Memory B cell (primary cell): ENCODE data around the gene KANK3.
"Not testable (repeated sequence)": the region's sequence is repeated elsewhere in the genome, so short reads cannot be mapped to it uniquely, and the experiment has no call there.

Experiments used
- ATAC-seq: fragments of 150-1000 bp; cut with Tn5 transposase; 2 replicates; pipeline ENCODE4 v1.10.0; 2021; ENCODE audit warnings: low read depth, mild to moderate bottlenecking, moderate library complexity
- DNase-seq, 2 donors: peaks; one replicate each; pipeline ENCODE4 v3.0.0; 2022; ENCODE audit warnings: low spot score in 2 of 2
- H3K27ac Mint-ChIP-seq: one replicate; pipeline ENCODE4 v1.8.0; 2022; ENCODE audit warnings: mild to moderate bottlenecking, moderate library complexity, mixed read lengths
- H3K27me3 Mint-ChIP-seq: one replicate; pipeline ENCODE4 v1.8.0; 2022; ENCODE audit warnings: mixed read lengths
- H3K36me3 Mint-ChIP-seq: one replicate; pipeline ENCODE4 v1.8.0; 2022; ENCODE audit warnings: mild to moderate bottlenecking, mixed read lengths
- H3K4me1 Mint-ChIP-seq: one replicate; pipeline ENCODE4 v1.8.0; 2022; ENCODE audit warnings: mixed read lengths
- H3K4me3 Mint-ChIP-seq: one replicate; pipeline ENCODE4 v1.8.0; 2022; ENCODE audit warnings: mild to moderate bottlenecking, moderate library complexity, mixed read lengths
- H3K9me3 Mint-ChIP-seq: one replicate; pipeline ENCODE4 v1.8.0; 2022; ENCODE audit warnings: mixed read lengths

Gene KANK3

DNA sequence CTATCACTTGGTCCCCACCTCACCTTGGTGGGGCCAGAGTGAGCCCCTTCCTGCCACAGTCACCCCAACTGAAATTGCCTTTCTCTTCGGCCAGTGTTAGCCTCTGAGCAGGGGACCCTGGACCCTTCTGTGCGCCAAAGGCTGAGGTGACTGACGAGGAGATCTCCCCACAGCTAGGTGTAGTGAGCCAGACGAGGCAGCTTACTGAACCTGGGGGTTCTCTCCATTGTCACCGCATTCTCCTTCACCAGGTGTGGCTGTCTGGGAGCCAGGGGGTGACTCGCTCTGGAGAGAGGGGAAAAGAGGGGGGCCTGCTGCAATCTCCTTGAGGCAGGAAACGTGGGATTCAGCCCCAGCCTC is 20.4 kb downstream of the KANK3 start:
- Mint-ChIP-seq H3K27me3 (peaks cover 4% of the 10 kb centered on the region), H3K36me3 (peaks cover 2% of the 10 kb centered on the region), H3K4me3 (peak overlapping the region; percentile 100), H3K27ac (peak overlapping the region; percentile 99), H3K9me3 (no peaks in the 10 kb centered on the region), H3K4me1 (peaks cover 18% of the 10 kb centered on the region)
- DNase-seq (no peak), ATAC-seq (no peak)

DNA sequence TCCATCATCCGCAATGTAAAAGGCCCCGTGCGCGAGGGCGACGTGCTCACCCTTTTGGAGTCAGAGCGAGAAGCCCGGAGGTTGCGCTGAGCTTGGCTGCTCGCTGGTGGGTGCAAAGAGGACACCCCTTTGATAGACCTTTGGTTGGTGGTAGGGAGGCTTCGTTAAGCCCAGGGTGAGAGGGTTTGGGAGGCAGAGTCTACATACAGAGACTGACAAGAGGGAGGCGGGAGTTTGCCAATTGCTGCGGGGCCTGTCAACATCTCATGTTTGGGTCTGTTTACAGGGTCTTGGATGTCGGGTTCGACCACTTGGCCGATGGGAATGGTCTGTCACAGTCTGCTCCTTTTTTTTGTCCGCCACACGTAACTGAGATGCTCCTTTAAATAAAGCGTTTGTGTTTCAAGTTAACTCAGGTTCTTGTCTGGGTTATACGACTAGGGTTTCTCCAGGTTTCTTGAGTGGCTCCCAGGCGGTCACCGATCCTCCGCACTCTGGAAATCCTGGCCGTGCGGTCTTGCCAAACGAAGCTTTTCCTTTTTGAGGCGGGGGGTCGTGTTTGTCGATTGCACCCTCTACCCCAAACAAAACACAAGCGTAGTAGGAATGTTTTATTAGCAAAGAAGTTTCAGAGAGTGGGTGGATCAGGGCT is 20.9 kb downstream of the KANK3 start:
- H3K9me3 Mint-ChIP-seq, result no peaks in the 10 kb centered on the region
- peaks cover 18% of the 10 kb centered on the region for H3K4me1 Mint-ChIP-seq
- peaks cover 2% of the 10 kb centered on the region for H3K36me3 Mint-ChIP-seq
- DNase-seq, result no peak
- no peak for ATAC-seq
- H3K27ac Mint-ChIP-seq, result peak overlapping the region; percentile 99
- H3K27me3 Mint-ChIP-seq, result peaks cover 4% of the 10 kb centered on the region
- peak overlapping the region; percentile 100 for H3K4me3 Mint-ChIP-seq

DNA sequence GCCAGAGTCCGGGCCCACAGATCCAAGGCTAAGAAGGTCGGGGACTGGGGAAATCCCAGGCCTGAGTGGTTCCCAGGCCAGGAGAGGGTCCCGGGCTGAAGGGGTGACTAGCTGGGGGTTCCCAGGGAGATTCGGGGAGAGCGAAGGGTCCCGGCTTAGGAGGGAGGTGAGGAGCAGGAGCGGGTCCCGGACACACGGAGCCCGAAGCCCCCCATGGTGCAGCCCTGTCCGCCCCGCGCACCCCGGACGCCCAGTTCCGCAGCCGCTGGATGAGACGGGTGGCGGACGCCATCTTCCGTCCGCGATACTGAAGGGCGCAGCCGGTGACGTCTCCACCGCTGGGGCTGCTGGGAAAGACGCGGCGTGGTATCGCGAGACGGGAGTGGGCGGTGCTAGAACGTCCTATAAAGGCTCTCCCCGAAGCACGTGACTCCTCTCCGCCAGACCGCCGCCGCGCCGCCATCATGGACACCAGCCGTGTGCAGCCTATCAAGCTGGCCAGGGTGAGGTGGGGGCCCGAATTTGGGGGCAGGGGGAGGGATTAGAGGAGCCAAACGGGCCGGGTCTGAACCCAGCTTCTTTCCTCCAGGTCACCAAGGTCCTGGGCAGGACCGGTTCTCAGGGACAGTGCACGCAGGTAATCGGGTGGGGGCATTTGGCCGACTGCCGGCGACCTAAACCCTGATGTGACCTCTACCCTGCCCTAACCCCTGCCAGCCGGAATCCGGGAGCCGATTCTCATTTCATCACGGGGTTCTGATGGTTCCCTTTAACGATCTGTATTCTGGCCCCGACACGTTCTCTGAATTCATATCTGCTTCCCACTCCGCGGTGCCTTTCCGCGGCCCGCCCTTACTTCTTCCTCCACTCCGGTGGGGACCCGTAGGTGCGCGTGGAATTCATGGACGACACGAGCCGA is 21.7 kb downstream of the KANK3 start, which contains the start of the genes NDUFA7 and RPS28:
Gene NDUFA7 (minus strand): TSS at position 309 of the 919 bp plus-strand sequence. CDS start 17 bp downstream, at position 292.
Gene RPS28 (plus strand): TSS at position 430 of the 919 bp plus-strand sequence. CDS start 35 bp downstream, at position 465.
- H3K9me3 Mint-ChIP-seq, result no peaks in the 10 kb centered on the region
- H3K4me1 Mint-ChIP-seq, result peaks cover 18% of the 10 kb centered on the region
- peak within 1 kb of the TSS; percentile 100 for H3K4me3 Mint-ChIP-seq
- H3K27ac Mint-ChIP-seq, result peak within 1 kb of the TSS; percentile 99
- ATAC-seq, result peak; percentile 96
- DNase-seq, result peak; percentile 96
- H3K36me3 Mint-ChIP-seq, result no peaks in the 10 kb centered on the region
- H3K27me3 Mint-ChIP-seq, result no peaks in the 10 kb centered on the region

DNA sequence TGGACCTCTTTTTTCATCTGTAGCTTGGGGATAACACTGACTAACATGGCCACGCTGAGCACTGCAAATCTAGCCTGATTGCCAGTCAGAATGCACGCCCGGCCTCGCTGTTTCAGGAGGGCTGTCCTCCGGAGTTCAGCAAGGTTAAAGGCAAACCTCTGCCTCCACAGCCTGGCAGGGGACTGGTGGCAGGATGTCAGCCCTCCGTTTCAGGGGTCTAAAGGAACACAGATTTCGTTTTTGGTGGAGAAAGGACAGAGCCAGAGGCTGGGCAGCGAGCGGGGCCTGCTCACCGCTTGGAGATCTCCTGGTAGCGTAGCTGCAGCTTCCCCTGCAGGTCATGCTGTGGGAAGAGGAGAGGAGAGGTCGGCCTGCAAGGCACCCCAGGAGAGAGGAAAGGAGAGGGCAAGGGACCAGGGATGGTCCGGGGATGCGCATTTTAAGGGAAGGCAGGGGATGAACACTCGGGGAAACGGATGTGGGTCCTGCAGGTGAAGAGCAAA is 22.4 kb downstream of the KANK3 start:
- ATAC-seq (no peak), DNase-seq (no peak)
- Mint-ChIP-seq H3K36me3 (peaks cover 4% of the 10 kb centered on the region), H3K27ac (peak overlapping the region; percentile 99), H3K9me3 (no peaks in the 10 kb centered on the region), H3K4me1 (peaks cover 18% of the 10 kb centered on the region), H3K27me3 (no peaks in the 10 kb centered on the region), H3K4me3 (peak overlapping the region; percentile 100)

DNA sequence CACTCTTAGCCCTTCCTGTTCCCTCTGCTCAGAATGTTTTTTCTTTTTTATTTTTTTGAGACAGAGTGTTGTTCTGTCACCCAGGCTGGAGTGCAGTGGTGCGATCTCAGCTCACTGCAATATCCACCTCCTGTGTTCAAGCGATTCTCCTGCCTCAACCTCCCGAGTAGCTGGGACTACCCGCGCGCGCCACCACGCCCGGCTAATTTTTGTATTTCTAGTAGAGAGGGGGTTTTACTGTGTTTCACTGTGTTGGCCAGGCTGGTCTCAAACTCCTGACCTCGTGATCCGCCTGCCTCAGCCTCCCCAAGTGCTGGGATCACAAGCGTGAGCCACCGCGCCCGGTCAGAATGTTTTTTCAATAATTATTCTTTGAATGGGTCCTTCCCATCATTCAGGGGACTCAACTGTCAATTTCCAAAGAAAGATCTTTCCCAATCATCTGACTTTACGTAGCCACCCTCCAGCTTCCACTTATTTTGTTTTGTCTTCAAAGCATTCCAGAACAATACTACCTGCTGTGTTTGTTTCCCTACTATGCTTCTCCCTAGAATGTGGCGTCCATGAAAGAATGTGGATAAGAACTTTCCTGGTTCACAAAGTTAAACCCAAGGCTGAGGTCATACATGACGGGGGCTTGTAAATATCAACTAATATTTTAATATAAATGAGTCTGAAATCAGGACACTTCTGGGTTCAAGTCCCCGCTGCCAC is 23.1 kb downstream of the KANK3 start:
- ATAC-seq (no peak), DNase-seq (no peak)
- Mint-ChIP-seq H3K4me3 (peak overlapping the region; percentile 100), H3K27me3 (no peaks in the 10 kb centered on the region), H3K27ac (peak overlapping the region; percentile 99), H3K36me3 (peaks cover 8% of the 10 kb centered on the region), H3K4me1 (peaks cover 18% of the 10 kb centered on the region), H3K9me3 (no peaks in the 10 kb centered on the region)

DNA sequence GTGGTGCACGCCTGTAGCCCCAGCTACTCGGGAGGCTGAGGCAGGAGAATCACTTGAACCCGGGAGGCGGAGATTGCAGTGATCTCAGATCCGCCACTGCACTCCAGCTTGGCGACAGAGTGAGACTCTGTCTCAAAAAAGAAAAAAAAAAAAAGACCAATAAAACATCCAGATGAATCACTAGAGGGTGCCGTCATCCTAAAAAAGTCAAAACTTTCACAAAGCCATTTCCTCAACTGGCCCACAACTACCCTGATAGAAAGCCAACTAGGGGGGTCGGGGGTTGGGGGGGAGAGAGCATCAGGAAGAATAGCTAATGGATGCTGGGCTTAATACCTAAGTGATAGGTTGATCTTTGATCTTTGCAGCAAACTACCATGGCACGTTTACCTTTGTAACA is 24.2 kb downstream of the KANK3 start:
- not testable (repeated sequence) for H3K27ac Mint-ChIP-seq, H3K4me3 Mint-ChIP-seq, DNase-seq, H3K36me3 Mint-ChIP-seq, ATAC-seq, H3K27me3 Mint-ChIP-seq, H3K9me3 Mint-ChIP-seq
- H3K4me1 Mint-ChIP-seq, result peaks cover 18% of the 10 kb centered on the region

DNA sequence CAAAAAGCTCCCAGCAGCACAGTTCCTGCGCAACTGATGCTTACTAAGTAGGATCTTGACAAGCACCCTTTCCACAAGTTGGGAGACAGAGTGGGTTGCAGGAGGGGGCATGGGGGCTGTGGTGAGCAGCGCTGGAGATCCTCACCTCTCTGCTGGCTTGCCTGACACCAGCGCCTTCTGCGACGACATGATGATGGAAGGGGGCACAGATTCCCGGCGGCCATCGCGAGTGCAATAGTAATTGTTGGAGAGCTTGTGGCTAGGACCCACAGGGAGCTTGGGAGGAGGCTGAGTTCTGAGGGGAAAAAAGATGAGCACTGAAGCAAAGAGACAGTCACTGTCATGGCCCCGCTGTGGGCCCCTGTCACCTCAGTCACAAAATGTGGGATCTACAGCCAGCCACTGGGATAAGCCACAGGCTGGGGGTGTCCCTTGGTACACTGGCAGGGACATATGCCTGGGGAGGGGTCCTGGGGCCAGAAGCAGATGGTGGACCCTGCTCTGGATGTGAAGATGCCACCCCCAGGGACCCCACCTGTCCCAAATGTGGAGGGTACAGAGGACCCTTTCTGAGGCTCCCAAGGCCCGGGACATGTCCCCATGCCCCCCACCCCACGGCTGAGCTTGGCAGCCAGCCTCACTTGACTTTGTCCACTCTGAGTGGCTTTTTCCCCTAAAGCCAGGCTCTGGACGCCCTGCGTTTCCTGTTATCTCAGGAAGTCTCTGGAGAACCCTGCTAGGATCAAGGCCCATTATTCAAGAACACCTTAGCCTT is 26.5 kb downstream of the KANK3 start:
- DNase-seq (no peak), ATAC-seq (no peak)
- no peak overlapping the region for H3K27ac Mint-ChIP-seq
- H3K4me1 Mint-ChIP-seq, result peaks cover 10% of the 10 kb centered on the region
- no peaks in the 10 kb centered on the region for H3K9me3 Mint-ChIP-seq
- H3K4me3 Mint-ChIP-seq, result no peak overlapping the region
- H3K27me3 Mint-ChIP-seq, result no peaks in the 10 kb centered on the region
- peaks cover 11% of the 10 kb centered on the region for H3K36me3 Mint-ChIP-seq

DNA sequence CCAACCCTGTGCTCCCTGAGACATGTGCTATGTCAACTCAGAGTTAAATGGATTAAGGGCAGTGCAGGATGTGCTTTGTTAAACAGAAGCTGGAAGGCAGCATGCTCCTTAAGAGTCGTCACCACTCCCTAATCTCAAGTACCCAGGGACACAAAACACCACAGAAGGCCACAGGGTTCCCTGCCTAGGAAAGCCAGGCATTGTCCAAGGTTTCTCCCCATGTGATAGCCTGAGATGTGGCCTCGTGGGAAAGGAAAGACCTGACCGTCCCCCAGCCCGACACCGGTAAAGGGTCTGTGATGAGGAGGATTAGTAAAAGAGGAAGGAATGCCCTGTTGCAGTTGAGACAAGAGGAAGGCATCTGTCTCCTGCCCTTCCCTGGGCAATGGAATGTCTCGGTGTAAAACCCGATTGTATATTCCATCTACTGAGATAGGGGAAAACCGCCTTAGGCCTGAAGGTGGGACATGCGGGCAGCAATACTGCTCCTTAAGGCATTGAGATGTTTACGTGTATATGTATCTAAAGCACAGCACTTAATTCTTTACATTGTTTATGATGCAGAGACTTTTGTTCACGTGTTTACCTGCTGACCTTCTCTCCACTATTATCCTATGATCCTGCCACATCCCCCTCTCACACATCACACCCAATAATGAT is 28.0 kb downstream of the KANK3 start:
- not testable (repeated sequence) for ATAC-seq, H3K9me3 Mint-ChIP-seq, H3K27me3 Mint-ChIP-seq, H3K27ac Mint-ChIP-seq, H3K4me3 Mint-ChIP-seq, DNase-seq, H3K4me1 Mint-ChIP-seq
- peaks cover 13% of the 10 kb centered on the region for H3K36me3 Mint-ChIP-seq

DNA sequence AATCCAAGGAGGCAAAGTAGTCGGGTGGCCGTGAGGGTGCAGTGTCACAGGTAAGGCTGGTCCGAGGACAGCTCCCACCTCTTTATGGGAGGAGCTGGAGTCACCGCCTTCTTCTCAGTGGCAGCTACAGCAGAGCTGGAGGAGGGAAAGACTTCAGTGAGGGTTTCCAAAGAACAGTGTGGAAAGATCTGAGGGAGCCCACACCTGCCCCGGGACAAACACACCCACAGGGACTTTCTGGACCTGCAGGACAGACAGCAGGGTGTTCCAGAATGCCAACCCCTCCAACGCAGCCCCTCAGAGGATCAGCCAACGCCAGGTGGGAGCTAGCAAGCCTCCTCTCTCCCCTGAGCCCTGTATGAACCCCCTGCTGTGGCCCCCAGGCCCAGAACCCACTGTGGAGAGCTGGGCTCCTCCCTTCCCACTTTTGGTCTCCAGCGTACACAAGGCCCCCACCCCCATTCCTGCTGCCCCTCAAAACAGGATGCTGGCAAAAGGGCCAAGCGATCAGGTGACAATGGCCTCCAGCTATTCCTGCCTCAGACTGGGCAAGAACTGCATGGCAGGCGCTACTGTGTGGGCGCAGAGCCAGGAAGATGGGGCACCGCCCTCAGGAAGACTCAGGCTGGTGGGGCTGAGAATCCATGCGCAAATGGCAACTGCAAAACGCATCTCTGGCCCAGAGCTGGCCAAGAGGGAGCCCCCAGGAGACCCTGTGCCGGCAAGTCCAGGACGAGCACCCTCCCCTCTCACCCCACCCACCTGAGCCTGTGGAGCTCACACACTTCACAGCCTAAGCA is 31.4 kb downstream of the KANK3 start:
- peaks cover 11% of the 10 kb centered on the region for H3K4me1 Mint-ChIP-seq
- peaks cover 16% of the 10 kb centered on the region for H3K36me3 Mint-ChIP-seq
- DNase-seq (no peak), ATAC-seq (no peak)
- no peak overlapping the region for H3K4me3 Mint-ChIP-seq
- no peaks in the 10 kb centered on the region for H3K9me3 Mint-ChIP-seq
- no peak overlapping the region for H3K27ac Mint-ChIP-seq
- no peaks in the 10 kb centered on the region for H3K27me3 Mint-ChIP-seq

DNA sequence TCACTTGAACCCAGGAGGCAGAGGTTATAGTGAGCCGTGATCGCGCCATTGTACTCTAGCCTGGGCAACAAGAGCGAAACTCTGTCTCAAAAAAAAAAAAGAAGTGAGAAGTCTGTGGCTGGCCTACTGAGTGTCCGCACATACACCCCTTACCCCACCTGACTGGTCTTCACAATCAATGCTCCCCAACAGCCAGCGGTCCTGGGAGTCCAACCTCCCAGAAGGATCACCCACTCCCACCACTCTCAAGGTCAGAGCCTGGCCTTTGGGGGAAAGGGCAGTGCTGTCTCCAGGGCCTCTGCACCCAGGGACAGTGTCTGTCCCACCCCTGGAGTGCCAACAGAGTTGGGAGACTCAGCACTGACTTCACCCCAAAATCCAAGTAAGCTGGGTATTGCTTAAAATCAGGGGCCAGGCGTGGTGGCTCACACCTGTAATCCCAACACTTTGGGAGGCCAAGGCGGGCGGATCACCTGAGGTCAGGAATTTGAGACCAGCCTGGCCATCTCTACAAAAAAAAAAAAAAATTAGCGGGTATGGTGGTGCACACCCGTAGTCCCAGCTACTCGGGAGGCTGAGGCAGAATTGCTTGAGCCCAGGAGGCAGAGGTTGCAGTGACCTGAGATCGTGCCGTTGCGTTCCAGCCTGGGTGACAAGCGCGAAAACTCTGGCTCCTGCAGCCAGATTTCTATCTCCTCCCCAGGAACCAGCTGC is 32.6 kb downstream of the KANK3 start:
- DNase-seq (peak in 1 of 2 donors; percentile 9), ATAC-seq (no peak)
- Mint-ChIP-seq H3K36me3 (peaks cover 11% of the 10 kb centered on the region), H3K9me3 (no peaks in the 10 kb centered on the region), H3K4me1 (peaks cover 13% of the 10 kb centered on the region), H3K4me3 (no peak overlapping the region), H3K27ac (no peak overlapping the region), H3K27me3 (no peaks in the 10 kb centered on the region)

DNA sequence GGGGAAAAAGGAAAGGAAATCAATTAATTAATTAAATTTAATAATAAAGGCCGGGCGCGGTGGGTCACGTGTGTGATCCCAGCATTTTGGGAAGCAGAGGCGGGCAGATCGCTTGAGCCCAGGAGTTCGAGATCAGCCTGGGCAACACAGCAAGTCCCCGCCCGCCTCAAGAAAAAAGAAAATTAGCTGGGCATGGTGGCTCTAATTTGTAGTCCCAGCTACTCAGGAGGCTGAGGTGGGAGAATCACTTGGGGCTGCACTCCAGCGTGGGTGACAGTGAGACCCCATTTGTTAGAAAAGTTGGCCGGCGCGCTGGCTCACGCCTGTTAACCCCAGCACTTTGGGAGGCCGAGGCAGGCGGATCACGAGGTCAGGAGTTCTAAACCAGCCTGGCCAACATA is 34.2 kb downstream of the KANK3 start:
- H3K4me3 Mint-ChIP-seq, result peak overlapping the region; percentile 87
- no peaks in the 10 kb centered on the region for H3K27me3 Mint-ChIP-seq
- no peaks in the 10 kb centered on the region for H3K9me3 Mint-ChIP-seq
- peaks cover 8% of the 10 kb centered on the region for H3K36me3 Mint-ChIP-seq
- ATAC-seq (no peak), DNase-seq (peak in 1 of 2 donors; percentile 9)
- H3K27ac Mint-ChIP-seq, result peak overlapping the region; percentile 60
- peaks cover 13% of the 10 kb centered on the region for H3K4me1 Mint-ChIP-seq
